Natural killer cell (primary cell): ENCODE results near the gene NAXD. TPM values are rescaled to one million over a fixed set of nuclear protein-coding genes. Genes with fewer than 3 reads are reported as not detected.

ENCODE experiments used
- ATAC-seq, 3 donors: fragments of 150-1000 bp in 2 of 3; fragments of 200-7000 bp in 1 of 3; cut with Tn5 transposase; 1 replicate in 1 of 3; 2 replicates in 2 of 3; pipeline ENCODE4 v1.10.0; 2021; ENCODE audit warnings: mild to moderate bottlenecking in 2 of 3, moderate library complexity in 2 of 3
- DNase-seq, 2 donors: peaks; one replicate each; pipeline versions ENCODE4 v3.0.0 to v3.0.0-alpha.2; 2013 to 2021; ENCODE audit warnings: mixed read lengths in 1 of 2
- H3K27ac ChIP-seq: one replicate; pipeline ENCODE4 v1.5.1; 2013; ENCODE audit warnings: mild to moderate bottlenecking, low read length
- H3K27me3 ChIP-seq: one replicate; pipeline ENCODE4 v1.6.1; 2013; ENCODE audit warnings: low read length; ENCODE audit not compliant: control insufficient read depth, insufficient read depth
- H3K36me3 ChIP-seq: one replicate; pipeline ENCODE4 v1.6.1; 2013; ENCODE audit warnings: low read length; ENCODE audit not compliant: control insufficient read depth, insufficient read depth
- H3K4me1 ChIP-seq: one replicate; pipeline ENCODE4 v1.6.1; 2013; ENCODE audit warnings: low read length; ENCODE audit not compliant: control insufficient read depth, insufficient read depth
- H3K4me3 ChIP-seq: one replicate; pipeline ENCODE4 v1.5.1; 2013; ENCODE audit warnings: low read length
- H3K9me3 ChIP-seq: one replicate; pipeline ENCODE4 v1.6.1; 2013; ENCODE audit warnings: low read length; ENCODE audit not compliant: control insufficient read depth, insufficient read depth
- H3K27ac Mint-ChIP-seq, 2 donors: one replicate each; pipeline ENCODE4 v1.8.0; 2022; ENCODE audit warnings: mild to moderate bottlenecking in 2 of 2, mixed read lengths in 2 of 2, moderate library complexity in 1 of 2
- H3K27me3 Mint-ChIP-seq, 2 donors: one replicate each; pipeline ENCODE4 v1.8.0; 2022; ENCODE audit warnings: low read depth in 2 of 2, mixed read lengths in 2 of 2
- H3K36me3 Mint-ChIP-seq: one replicate; pipeline ENCODE4 v1.8.0; 2022; ENCODE audit warnings: mixed read lengths
- H3K4me1 Mint-ChIP-seq, 2 donors: one replicate each; pipeline ENCODE4 v1.8.0; 2022; ENCODE audit warnings: mixed read lengths in 2 of 2
- H3K4me3 Mint-ChIP-seq: one replicate; pipeline ENCODE4 v1.8.0; 2022; ENCODE audit warnings: mild to moderate bottlenecking, moderate library complexity, mixed read lengths
- H3K9me3 Mint-ChIP-seq, 2 donors: one replicate each; pipeline ENCODE4 v1.8.0; 2022; ENCODE audit warnings: mixed read lengths in 2 of 2
- CTCF ChIP-seq: fragments of 200-600 bp; IDR thresholded peaks from one replicate; pipeline ENCODE4 v1.8.0; 2022; ENCODE audit warnings: antibody characterized with exemption
- WGBS: methylation state at CpG from one replicate; pipeline ENCODE4 v1.1.7; 2013; ENCODE audit warnings: missing lambda C conversion rate; ENCODE audit not compliant: insufficient coverage; 5-methylcytosine and 5-hydroxymethylcytosine counted together
- intact Hi-C: fragments of 100-400 bp; cut with micrococcal nuclease; formaldehyde crosslinking; loops from one replicate; pipeline ENCODE4 v1.14.2; 2022
- total RNA-seq, 4 donors: library from RNA; stranded (reverse); fragments of 120-200 nt in 1 of 4; gene quantifications; one replicate each; pipeline versions ENCODE4 v1.2.3 to v1.2.4, GENCODE V29; 2013 to 2022

NAXD gene
- total RNA-seq, 3 donors from 2014 or later (not counting 1 experiment from before 2014, with no cell fraction given), result 6.8 to 14.0 (median 12.0) TPM

GRCh38 chr13:110610955-110611595 is 4.3 kb upstream of the NAXD start:
- Histone ChIP-seq H3K27me3 (no peaks in the 10 kb centered on the region), H3K9me3 (no peaks in the 10 kb centered on the region), H3K4me3 (no peak overlapping the region), H3K27ac (no peak overlapping the region), H3K36me3 (no peaks in the 10 kb centered on the region), H3K4me1 (peaks cover 7% of the 10 kb centered on the region)
- Mint-ChIP-seq H3K9me3 (peaks cover 0 to 2% of the 10 kb centered on the region in 2 donors), H3K4me1 (peaks cover 0 to 7% of the 10 kb centered on the region in 2 donors), H3K27me3 (peaks cover 3 to 13% of the 10 kb centered on the region in 2 donors), H3K36me3 (no peaks in the 10 kb centered on the region), H3K27ac (no peak overlapping the region), H3K4me3 (no peak overlapping the region)
- peak in 1 of 2 donors; percentile 30 for DNase-seq
- 86% methylated on average over 12 of the region's 12 CpGs for WGBS
- no peak for ATAC-seq
- TF ChIP-seq CTCF, result no peak
- intact Hi-C loops, result no loop called here

- H3K4me3 ChIP-seq, result peak overlapping the region; percentile 76
- intact Hi-C loops, result no loop called here
- ATAC-seq (no peak), DNase-seq (no peak)
- no peaks in the 10 kb centered on the region for H3K9me3 ChIP-seq
- peaks cover 3 to 6% of the 10 kb centered on the region in 2 donors for H3K27me3 Mint-ChIP-seq
- peaks cover 19% of the 10 kb centered on the region for H3K4me1 ChIP-seq
- H3K36me3 ChIP-seq, result no peaks in the 10 kb centered on the region
- 95% methylated on average over 11 of the region's 11 CpGs for WGBS
- peaks cover 0 to 2% of the 10 kb centered on the region in 2 donors for H3K9me3 Mint-ChIP-seq
- no peaks in the 10 kb centered on the region for H3K27me3 ChIP-seq
- H3K27ac Mint-ChIP-seq, result peak overlapping the region; percentile 67 to 78
- no peak for TF ChIP-seq CTCF
- H3K27ac ChIP-seq, result no peak overlapping the region
- no peaks in the 10 kb centered on the region for H3K36me3 Mint-ChIP-seq
- peaks cover 8 to 16% of the 10 kb centered on the region in 2 donors for H3K4me1 Mint-ChIP-seq
- H3K4me3 Mint-ChIP-seq, result peak overlapping the region; percentile 95
Measured at GRCh38 chr13:110615005-110615321, 382 bp upstream of the NAXD start.

GRCh38 chr13:110616103-110617101 is 1.1 kb downstream of the NAXD start:
- peak overlapping the region; percentile 95 for H3K4me3 Mint-ChIP-seq

More at GRCh38 chr13:110616103-110617101, 1.1 kb downstream of the NAXD start:
- Mint-ChIP-seq H3K27me3 (no peaks in the 10 kb centered on the region), H3K36me3 (no peaks in the 10 kb centered on the region), H3K27ac (peak overlapping the region; percentile 70 to 78), H3K9me3 (peaks cover 0 to 2% of the 10 kb centered on the region in 2 donors), H3K4me1 (peaks cover 8 to 16% of the 10 kb centered on the region in 2 donors)
- WGBS, result 10% methylated on average over 34 of the region's 37 CpGs
- Histone ChIP-seq H3K4me3 (peak overlapping the region; percentile 76), H3K9me3 (no peaks in the 10 kb centered on the region), H3K27me3 (no peaks in the 10 kb centered on the region), H3K36me3 (no peaks in the 10 kb centered on the region), H3K27ac (no peak overlapping the region), H3K4me1 (peaks cover 19% of the 10 kb centered on the region)
- DNase-seq (peak in 1 of 2 donors; percentile 46), ATAC-seq (peak; percentile 23 to 45 (median 35))
- intact Hi-C loops, result no loop called here
- no peak for TF ChIP-seq CTCF
